NCI-H82 treated with DMSO at 0.1 percent for 48 hours (cell line): ENCODE results near the gene KLRC4.
"Not testable (repeated sequence)": the region's sequence is repeated elsewhere in the genome, so short reads cannot be mapped to it uniquely, and the experiment has no call there.

Experiments
- DNase-seq: peaks from one replicate; lab custom pipeline; 2025; ENCODE audit not compliant: unreplicated experiment; lab: John Stamatoyannopoulos, UW

Gene KLRC4, protein sequence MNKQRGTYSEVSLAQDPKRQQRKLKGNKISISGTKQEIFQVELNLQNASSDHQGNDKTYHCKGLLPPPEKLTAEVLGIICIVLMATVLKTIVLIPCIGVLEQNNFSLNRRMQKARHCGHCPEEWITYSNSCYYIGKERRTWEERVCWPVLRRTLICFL

DNA sequence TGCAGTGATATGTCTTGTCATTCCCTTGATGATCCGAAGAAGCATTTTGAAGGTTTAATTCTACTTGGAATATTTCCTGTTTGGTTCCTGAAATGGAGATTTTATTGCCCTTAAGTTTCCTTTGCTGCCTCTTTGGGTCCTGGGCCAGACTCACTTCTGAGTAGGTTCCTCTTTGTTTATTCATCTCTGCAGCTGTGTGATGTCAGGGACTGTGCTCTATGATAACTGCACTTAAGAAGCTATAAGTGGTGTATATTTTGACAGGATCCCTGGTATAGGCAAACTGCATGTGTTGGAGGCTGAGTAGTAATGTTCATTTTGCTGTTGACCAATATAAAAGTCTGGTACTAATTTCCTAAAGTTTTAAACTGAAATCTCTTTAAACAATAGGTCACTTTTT, at the start of gene KLRC4:
KLRC4 (minus strand) TSS at position 366 of the 400 bp plus-strand sequence; CDS start at position 184, 182 bp downstream.
- DNase-seq, result no peak

DNA sequence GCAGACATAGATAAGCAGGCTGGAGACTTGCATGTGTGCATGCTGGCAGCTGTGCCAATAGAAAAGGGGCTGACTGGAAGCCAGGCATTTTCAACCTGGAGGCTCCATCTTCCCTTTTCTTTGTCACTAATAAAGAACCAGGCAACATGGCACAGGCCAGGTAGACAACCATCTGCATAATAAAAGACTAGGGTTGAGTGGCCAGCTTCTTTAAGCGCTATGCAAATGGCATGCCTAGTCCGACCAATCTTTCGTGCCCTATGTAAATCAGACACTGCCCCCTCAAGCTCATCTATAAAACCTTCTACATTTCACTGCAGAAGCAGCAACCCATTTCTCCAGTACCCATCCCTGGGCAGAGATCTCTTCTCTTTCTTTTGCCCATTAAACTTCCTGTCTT, 48.2 kb upstream of the KLRC4 start:
- no peak for DNase-seq

DNA sequence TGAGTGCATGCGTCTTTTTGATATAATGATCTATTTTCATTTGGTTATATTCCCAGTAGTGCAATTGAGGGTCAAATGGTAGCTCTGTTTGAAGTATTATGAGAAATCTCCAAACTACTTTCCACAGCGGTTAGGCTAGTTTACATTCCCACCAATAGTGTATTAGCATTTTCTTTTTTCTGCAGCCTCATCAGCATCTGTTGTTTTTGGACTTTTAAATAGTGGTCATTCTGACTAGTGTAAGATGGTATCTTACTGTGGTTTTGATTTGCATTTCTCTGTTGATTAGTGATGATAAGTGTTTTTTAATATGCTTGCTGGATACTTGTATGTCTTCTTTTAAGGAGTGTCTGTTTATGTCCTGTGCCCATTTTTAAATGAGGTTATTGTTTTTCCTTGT, 47.3 kb upstream of the KLRC4 start:
- DNase-seq, result no peak

DNA sequence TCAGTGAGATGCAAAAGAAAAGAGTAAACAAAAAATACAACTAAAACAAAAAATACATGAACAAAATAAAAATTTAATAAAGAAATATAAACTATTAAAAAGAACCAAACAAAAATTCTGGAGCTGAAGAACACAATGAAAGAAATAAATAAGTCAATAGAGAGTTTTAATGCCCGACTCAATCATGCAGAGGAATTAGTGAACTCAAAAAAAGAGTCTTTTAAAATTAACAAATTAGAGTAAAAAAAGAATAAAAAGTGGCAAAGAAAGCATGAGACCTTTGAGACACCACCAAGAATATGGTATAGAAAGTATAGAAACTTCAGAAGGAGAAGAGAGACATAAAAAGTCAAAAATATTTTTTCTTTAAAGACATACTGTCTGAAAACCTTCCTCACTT, 46.2 kb upstream of the KLRC4 start:
- DNase-seq, result no peak

DNA sequence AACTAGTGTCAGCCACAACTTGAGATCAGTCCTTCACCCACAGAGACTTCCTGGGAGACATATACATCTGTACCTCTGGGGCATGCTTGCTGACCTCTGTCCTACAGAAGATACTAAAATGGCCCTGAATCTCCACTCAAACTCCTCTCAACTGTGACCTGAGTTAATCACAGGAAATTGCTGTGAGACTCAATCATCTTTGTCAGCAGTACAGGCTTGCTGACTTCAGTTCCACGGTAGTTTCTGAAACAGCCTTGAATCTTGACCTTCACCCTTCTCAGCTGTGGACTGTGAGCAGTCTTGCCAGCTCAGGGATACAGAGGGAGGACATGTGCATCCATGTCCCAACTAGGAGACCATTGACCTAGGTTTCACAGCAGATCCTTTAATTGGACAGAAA, 45.0 kb upstream of the KLRC4 start:
- no peak for DNase-seq

DNA sequence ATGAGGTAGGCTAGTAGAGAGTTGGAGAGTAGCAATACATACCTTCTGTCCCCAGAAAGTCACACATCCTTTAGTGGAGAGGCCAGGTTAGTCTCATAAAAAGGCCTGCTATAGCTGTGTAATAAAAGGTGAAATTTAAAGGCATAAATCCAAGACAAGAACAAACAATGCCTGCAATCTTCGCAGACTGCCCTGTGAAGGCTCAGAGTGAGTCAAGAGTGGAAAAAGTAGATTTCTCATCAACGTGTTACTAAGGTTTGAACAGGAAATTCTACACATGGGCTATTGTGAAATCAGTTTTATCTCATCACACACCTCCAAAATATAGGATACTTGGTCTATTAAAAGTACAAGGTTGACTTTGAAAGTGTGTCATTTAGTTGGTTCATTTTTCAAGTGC, 43.6 kb upstream of the KLRC4 start, which contains the start of gene KLRC1:
KLRC1 (minus strand) TSS at position 222 of the 400 bp plus-strand sequence. CDS start 2,221 bp downstream, outside the sequence.
- DNase-seq, result no peak

DNA sequence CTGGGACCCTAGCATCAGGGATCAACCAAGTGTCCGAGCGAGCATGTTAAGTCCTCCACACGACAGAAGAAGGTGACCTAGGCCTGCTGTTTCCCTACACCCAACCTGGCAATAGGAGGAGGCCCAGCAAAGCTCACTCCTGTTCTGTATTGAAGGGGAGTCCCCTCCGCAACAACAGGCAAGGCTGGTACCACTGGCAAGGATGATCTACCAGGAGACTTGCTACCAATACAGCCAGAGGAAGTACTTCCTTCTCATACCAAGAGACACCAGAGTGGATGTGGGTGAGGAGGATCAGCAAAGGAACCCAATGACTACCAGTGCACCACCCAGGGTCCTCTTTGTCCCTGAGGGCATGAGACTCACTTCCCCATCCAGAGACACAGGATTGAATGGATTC, 38.7 kb upstream of the KLRC4 start:
- DNase-seq, result no peak

DNA sequence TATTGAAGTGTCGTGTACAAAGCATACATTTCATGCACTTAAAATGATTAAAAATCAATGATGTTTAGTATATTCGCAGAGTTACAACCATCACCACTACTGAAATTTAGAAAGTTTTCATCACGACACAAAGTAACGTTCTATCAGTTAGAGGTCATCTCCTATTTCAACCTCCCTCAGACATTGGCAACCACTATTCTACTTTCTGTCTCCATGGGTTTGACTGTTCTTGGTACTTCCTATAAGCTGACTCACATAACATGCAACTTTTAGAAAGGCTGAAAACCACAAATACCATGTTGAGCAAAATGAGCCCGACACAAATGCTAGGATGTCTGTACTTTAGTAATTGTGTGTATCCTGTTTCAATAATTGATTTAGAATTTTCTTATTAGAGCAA, 36.5 kb upstream of the KLRC4 start:
- not testable (repeated sequence) for DNase-seq

DNA sequence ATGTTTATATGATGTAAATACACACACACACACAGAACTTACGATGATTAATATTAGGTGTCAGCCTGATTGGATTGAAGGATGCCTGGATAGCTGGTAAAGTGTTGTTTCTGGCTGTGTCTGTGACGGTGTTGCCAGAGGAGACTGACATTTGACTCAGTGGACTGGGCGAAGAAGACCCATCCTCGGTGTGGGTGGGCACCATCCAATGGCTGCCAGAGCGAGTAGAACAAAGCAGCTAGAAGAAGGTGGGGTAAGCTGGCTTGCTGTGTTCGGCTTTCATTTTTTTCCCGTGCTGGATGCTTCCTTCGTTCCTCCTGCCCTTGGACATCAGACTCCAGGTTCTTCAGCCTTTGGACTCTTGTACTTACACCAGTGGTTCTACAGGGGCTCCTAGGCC, 31.6 kb upstream of the KLRC4 start:
- DNase-seq, result not testable (repeated sequence)

DNA sequence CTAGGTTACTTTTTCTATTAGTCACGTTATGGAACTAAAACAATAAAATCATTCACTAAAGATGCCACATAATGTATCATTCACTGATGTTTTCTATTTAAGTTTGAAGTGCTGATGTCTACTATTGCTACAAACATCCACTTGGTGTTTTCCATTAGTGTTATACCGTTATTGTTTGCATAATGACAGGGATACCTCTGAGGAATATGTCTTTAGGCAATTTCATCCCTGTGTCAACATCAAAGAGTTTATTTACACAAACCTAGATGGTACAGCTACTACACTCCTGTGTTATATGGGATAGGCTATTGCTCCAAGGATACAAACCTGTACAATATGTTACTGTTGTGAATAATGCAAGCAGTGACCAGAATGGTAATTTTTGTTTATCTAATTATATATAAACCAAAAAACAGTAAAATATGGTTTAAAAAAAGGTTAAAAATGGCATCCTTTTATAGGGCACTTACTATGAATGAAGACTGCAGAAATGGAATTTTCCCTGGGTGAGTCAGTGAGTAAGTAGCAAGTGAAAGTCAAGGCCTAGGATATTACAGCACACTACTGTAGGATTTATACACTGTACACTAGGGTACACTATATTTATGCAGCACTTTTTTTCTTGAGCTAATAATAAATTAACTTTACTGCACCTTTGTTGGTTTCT, 30.2 kb upstream of the KLRC4 start:
- DNase-seq, result not testable (repeated sequence)

DNA sequence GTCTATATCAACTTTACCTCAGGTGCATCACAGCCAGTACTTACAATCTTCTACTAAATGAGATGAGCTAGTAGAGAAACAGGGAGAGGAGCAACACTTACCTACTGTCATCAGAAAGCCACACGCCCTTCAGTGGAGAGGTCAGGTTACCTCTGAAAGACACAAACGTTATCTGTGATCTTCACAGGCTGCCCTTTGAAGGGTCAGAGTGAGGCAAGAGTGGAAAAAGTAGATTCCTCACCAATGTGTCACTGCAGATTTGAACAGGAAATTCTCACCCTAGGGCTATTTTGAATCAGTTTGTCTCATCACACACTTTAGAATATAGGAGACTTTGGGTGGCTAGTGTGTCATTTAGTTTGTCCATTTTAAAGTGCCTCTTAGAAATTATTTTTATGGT, 28.0 kb upstream of the KLRC4 start:
- DNase-seq, result not testable (repeated sequence)

DNA sequence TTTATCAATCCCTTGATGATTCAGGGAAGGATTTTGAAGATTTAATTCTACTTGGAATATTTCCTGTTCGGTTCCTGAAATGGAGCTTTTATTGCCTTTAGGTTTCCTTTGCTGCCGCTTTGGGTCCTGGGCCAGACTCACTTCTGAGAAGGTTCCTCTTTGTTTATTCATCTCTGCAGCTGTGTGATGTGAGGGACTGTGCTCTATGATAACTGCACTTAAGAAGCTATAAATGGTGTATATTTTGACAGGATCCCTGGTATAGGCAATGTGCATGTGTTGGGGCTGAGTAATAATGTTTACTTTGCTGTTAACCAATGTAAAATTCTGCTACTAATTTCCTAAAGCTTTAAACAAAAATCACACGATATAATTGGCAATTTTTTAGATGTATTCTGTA, 26.3 kb upstream of the KLRC4 start, which contains the start of gene KLRC2:
KLRC2 (minus strand) TSS at position 195 of the 400 bp plus-strand sequence; CDS start at position 171, 24 bp downstream.
- DNase-seq, result not testable (repeated sequence)

DNA sequence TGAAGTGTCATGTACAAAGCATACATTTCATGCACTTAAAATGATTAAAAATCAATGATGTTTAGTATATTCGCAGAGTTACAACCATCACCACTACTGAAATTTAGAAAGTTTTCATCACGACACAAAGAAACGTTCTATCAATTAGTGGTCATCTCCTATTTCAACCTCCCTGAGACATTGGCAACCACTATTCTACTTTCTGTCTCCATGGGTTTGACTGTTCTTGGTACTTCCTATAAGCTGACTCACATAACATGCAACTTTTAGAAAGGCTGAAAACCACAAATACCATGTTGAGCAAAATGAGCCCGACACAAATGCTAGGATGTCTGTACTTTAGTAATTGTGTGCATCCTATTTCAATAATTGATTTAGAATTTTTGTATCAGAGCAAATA, 21.1 kb upstream of the KLRC4 start:
- DNase-seq, result not testable (repeated sequence)

DNA sequence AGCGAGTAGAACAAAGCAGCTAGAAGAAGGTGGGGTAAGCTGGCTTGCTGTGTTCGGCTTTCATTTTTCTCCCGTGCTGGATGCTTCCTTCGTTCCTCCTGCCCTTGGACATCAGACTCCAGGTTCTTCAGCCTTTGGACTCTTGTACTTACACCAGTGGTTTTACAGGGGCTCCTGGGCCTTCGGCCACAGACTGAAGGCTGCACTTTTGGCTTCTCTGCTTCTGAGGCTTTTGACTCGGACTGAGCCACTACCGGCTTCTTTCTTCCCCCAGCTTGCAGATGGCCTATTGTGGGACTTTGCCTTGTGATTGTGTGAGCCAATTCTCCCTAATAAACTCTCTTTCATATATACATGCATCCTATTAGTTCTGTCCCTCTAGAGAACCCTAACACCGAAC, 16.4 kb upstream of the KLRC4 start:
- not testable (repeated sequence) for DNase-seq

DNA sequence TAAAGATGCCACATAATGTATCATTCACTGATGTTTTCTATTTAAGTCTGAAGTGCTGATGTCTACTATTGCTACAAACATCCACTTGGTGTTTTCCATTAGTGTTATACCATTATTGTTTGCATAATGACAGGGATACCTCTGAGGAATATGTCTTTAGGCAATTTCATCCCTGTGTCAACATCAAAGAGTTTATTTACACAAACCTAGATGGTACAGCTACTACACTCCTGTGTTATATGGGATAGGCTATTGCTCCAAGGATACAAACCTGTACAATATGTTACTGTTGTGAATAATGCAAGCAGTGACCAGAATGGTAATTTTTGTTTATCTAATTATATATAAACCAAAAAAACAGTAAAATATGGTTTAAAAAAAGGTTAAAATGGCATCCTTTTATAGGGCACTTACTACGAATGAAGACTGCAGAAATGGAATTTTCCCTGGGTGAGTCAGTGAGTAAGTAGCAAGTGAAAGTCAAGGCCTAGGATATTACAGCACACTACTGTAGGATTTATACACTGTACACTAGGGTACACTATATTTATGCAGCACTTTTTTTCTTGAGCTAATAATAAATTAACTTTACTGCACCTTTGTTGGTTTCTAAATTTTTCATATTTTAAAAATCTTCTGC, 14.8 kb upstream of the KLRC4 start:
- DNase-seq, result not testable (repeated sequence)

DNA sequence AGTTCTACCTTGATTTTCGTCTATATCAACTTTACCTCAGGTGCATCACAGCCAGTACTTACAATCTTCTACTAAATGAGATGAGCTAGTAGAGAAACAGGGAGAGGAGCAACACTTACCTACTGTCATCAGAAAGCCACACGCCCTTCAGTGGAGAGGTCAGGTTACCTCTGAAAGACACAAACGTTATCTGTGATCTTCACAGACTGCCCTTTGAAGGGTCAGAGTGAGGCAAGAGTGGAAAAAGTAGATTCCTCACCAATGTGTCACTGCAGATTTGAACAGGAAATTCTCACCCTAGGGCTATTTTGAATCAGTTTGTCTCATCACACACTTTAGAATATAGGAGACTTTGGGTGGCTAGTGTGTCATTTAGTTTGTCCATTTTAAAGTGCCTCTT, 12.6 kb upstream of the KLRC4 start:
- DNase-seq, result not testable (repeated sequence)

DNA sequence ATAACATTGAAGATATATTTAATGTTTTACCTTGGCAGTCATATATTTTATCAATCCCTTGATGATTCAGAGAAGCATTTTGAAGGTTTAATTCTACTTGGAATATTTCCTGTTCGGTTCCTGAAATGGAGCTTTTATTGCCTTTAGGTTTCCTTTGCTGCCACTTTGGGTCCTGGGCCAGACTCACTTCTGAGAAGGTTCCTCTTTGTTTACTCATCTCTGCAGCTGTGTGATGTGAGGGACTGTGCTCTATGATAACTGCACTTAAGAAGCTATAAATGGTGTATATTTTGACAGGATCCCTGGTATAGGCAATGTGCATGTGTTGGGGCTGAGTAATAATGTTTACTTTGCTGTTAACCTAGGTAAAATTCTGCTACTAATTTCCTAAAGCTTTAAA, 10.8 kb upstream of the KLRC4 start, which contains the start of gene KLRC3:
KLRC3 (minus strand) TSS at position 262 of the 400 bp plus-strand sequence; CDS start at position 217, 45 bp downstream.
- not testable (repeated sequence) for DNase-seq

DNA sequence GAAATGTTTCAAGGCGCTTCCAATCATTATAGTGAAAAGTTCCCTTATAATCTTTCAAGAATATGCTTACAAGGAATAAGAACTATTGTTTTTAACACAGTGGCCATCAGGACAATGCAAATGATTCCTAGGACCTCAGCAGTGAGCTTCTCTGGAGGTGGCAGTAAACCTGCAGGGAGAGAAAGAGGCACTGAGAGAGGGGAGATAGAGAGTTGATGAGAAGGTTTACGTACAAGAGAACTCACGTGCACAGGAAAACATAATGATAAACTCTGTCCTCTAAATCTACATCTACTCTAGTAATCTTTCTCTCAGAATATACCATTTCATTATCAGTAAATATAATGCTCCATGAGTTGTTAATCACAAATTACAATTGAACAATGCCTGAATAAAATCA, 715 bp downstream of the KLRC4 start:
- no peak for DNase-seq

DNA sequence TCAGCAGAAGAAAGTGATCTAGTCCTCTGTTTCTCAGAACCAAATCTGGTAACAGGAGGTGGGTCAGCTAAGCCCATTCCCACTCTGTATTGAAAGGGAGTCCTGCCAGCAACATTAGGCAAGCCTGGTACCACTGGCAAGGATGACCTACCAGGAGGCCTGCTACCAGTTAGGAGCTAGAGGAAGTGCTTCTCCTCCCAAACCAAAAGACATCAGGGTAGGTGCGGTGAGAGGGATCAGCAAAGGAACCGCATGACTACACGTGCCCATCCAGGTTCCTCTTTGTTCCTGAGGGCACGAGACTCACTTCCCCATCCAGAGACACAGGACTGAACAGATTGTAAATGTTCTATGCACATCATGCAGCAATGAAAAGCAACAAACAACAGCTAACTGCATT, 2.8 kb downstream of the KLRC4 start:
- DNase-seq, result no peak

DNA sequence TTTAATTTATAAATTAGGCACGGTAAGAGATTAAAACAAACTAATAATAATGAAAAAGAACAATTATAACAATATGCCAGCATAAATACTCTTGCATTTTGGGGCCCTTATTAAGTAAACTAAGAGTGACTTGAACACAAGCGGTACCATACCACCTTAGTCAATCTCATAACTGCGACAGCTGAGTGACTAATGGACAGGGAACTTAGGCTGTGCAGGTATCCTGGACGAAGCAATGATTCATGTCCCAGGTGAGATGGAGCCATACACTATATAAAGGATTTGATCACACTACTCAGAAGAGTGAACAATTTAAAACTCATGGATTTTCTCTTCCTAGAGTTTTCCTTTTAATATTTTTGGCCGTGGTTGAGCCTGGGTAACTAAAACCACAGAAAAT, 4.3 kb downstream of the KLRC4 start:
- DNase-seq, result no peak

DNA sequence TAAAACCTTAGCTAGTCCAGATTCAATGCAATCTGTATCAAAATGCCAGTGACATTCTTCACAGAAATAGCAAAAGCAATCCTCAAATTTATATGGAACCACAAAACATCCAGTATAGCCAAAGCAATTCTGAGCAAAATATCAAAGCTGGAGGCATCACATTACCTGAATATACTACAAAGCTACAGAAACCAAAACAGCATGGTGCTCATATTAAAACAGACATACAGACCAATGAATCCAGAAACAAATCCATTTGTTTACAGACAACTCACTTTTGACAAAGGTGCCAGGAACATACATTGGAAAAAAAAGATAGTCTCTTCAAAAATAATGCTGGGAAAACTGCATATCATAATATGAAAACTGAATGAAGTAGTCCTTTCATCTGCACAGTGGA, 4.8 kb downstream of the KLRC4 start:
- DNase-seq, result no peak

DNA sequence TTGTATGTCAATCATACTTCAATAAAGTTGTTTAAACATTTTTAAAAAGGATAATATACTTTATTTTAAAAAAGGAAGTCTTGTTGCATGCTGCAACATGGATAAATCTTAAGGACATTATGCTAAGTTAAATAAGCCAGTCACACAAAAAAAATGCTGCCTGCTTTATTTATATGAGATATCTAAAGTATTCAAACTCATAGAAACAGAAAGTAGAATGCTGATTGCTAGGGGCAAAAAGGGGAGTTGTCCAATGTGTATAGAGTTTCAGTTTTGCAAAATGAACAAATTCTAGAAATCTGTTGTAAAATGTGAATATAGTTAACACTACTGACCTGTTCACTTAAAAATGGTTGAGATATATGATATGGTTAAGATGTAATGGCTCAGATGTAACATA, 8.7 kb downstream of the KLRC4 start:
- no peak for DNase-seq
